WTC11 (cell line): ENCODE results near the gene PVALB.

Source experiments
- CREB1 ChIP-seq: sonication (generic); formaldehyde crosslinking; IDR thresholded peaks from 2 replicates; pipeline ENCODE4 v1.8.0; 2023; ENCODE audit warnings: mild to moderate bottlenecking, missing genetic modification reagents
- PRRX2 ChIP-seq: fragments of 250-450 bp; sonication (Bioruptor Pico); IDR thresholded peaks from 2 replicates; pipeline ENCODE4 v1.8.0; 2021; ENCODE audit warnings: mild to moderate bottlenecking
- SP1 ChIP-seq: sonication (generic); formaldehyde crosslinking; conservative IDR thresholded peaks from 2 replicates; pipeline ENCODE4 v1.8.1; 2022; ENCODE audit warnings: missing genetic modification reagents
- ZNF671 ChIP-seq: fragments of 250-450 bp; sonication (Bioruptor Pico); IDR thresholded peaks from 2 replicates; pipeline ENCODE4 v1.8.0; 2021; ENCODE audit warnings: mild to moderate bottlenecking
- TF ChIP-seq, protein P1 (sequence below): fragments of 200-600 bp; IDR thresholded peaks from 2 replicates; pipeline ENCODE4 v1.8.0; 2022; ENCODE audit warnings: antibody characterized with exemption
- TF ChIP-seq, protein P2 (sequence below): sonication (generic); formaldehyde crosslinking; IDR thresholded peaks from 2 replicates; pipeline ENCODE4 v1.8.1; 2023; ENCODE audit warnings: mild to moderate bottlenecking, missing genetic modification reagents, moderate library complexity
- TF ChIP-seq, protein P3 (sequence below): fragments of 250-450 bp; sonication (Bioruptor Pico); IDR thresholded peaks from 2 replicates; pipeline ENCODE4 v1.9.0; 2021; ENCODE audit warnings: mild to moderate bottlenecking, borderline replicate concordance
- TF ChIP-seq, protein P4 (sequence below): sonication (generic); formaldehyde crosslinking; conservative IDR thresholded peaks from 2 replicates; pipeline ENCODE4 v1.8.1; 2023; ENCODE audit warnings: mild to moderate bottlenecking, low read depth, missing genetic modification reagents, moderate library complexity
- TF ChIP-seq, protein P5 (sequence below): sonication (generic); formaldehyde crosslinking; IDR thresholded peaks from 2 replicates; pipeline ENCODE4 v1.8.0; 2022; ENCODE audit warnings: mild to moderate bottlenecking, missing genetic modification reagents
- TF ChIP-seq, protein P6 (sequence below): sonication (generic); formaldehyde crosslinking; IDR thresholded peaks from 2 replicates; pipeline ENCODE4 v1.8.0; 2022; ENCODE audit warnings: missing genetic modification reagents
- TF ChIP-seq, protein P7 (sequence below): sonication (generic); formaldehyde crosslinking; IDR thresholded peaks from 2 replicates; pipeline ENCODE4 v1.8.1; 2023; ENCODE audit warnings: mild to moderate bottlenecking, missing genetic modification reagents, moderate library complexity

DNA sequence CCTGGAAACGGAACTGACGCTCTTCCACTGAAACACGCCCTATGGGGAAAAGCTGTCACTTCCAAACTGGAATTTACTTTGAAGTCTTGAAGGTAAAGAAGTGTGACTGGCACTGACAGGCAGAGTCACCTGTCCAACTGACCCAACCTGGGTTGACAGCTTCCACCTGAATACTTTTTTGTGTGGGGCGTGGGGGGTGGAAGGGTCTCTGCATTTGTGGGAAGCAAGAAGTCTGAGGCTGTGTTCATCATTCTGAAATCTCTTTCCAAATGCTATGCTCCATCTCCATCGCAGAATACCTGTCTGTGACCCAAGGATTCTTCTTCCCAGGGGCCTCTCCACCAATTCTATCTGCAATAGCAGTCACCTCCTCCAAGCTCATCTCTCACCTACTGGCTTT, 48.7 kb downstream of the PVALB start:
- TF ChIP-seq, protein P1, sequence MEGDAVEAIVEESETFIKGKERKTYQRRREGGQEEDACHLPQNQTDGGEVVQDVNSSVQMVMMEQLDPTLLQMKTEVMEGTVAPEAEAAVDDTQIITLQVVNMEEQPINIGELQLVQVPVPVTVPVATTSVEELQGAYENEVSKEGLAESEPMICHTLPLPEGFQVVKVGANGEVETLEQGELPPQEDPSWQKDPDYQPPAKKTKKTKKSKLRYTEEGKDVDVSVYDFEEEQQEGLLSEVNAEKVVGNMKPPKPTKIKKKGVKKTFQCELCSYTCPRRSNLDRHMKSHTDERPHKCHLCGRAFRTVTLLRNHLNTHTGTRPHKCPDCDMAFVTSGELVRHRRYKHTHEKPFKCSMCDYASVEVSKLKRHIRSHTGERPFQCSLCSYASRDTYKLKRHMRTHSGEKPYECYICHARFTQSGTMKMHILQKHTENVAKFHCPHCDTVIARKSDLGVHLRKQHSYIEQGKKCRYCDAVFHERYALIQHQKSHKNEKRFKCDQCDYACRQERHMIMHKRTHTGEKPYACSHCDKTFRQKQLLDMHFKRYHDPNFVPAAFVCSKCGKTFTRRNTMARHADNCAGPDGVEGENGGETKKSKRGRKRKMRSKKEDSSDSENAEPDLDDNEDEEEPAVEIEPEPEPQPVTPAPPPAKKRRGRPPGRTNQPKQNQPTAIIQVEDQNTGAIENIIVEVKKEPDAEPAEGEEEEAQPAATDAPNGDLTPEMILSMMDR, result no peak
- TF ChIP-seq, protein P2, sequence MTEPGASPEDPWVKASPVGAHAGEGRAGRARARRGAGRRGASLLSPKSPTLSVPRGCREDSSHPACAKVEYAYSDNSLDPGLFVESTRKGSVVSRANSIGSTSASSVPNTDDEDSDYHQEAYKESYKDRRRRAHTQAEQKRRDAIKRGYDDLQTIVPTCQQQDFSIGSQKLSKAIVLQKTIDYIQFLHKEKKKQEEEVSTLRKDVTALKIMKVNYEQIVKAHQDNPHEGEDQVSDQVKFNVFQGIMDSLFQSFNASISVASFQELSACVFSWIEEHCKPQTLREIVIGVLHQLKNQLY (CRISPR knock-in tag), result no peak
- TF ChIP-seq, protein P3, sequence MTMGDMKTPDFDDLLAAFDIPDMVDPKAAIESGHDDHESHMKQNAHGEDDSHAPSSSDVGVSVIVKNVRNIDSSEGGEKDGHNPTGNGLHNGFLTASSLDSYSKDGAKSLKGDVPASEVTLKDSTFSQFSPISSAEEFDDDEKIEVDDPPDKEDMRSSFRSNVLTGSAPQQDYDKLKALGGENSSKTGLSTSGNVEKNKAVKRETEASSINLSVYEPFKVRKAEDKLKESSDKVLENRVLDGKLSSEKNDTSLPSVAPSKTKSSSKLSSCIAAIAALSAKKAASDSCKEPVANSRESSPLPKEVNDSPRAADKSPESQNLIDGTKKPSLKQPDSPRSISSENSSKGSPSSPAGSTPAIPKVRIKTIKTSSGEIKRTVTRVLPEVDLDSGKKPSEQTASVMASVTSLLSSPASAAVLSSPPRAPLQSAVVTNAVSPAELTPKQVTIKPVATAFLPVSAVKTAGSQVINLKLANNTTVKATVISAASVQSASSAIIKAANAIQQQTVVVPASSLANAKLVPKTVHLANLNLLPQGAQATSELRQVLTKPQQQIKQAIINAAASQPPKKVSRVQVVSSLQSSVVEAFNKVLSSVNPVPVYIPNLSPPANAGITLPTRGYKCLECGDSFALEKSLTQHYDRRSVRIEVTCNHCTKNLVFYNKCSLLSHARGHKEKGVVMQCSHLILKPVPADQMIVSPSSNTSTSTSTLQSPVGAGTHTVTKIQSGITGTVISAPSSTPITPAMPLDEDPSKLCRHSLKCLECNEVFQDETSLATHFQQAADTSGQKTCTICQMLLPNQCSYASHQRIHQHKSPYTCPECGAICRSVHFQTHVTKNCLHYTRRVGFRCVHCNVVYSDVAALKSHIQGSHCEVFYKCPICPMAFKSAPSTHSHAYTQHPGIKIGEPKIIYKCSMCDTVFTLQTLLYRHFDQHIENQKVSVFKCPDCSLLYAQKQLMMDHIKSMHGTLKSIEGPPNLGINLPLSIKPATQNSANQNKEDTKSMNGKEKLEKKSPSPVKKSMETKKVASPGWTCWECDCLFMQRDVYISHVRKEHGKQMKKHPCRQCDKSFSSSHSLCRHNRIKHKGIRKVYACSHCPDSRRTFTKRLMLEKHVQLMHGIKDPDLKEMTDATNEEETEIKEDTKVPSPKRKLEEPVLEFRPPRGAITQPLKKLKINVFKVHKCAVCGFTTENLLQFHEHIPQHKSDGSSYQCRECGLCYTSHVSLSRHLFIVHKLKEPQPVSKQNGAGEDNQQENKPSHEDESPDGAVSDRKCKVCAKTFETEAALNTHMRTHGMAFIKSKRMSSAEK, result no peak
- no peak for TF ChIP-seq SP1 (CRISPR knock-in tag)
- TF ChIP-seq, protein P4, sequence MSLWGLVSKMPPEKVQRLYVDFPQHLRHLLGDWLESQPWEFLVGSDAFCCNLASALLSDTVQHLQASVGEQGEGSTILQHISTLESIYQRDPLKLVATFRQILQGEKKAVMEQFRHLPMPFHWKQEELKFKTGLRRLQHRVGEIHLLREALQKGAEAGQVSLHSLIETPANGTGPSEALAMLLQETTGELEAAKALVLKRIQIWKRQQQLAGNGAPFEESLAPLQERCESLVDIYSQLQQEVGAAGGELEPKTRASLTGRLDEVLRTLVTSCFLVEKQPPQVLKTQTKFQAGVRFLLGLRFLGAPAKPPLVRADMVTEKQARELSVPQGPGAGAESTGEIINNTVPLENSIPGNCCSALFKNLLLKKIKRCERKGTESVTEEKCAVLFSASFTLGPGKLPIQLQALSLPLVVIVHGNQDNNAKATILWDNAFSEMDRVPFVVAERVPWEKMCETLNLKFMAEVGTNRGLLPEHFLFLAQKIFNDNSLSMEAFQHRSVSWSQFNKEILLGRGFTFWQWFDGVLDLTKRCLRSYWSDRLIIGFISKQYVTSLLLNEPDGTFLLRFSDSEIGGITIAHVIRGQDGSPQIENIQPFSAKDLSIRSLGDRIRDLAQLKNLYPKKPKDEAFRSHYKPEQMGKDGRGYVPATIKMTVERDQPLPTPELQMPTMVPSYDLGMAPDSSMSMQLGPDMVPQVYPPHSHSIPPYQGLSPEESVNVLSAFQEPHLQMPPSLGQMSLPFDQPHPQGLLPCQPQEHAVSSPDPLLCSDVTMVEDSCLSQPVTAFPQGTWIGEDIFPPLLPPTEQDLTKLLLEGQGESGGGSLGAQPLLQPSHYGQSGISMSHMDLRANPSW (CRISPR knock-in tag), result no peak
- TF ChIP-seq CREB1, result no peak
- TF ChIP-seq, protein P5, sequence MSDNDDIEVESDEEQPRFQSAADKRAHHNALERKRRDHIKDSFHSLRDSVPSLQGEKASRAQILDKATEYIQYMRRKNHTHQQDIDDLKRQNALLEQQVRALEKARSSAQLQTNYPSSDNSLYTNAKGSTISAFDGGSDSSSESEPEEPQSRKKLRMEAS (CRISPR knock-in tag), result no peak
- TF ChIP-seq, protein P6, sequence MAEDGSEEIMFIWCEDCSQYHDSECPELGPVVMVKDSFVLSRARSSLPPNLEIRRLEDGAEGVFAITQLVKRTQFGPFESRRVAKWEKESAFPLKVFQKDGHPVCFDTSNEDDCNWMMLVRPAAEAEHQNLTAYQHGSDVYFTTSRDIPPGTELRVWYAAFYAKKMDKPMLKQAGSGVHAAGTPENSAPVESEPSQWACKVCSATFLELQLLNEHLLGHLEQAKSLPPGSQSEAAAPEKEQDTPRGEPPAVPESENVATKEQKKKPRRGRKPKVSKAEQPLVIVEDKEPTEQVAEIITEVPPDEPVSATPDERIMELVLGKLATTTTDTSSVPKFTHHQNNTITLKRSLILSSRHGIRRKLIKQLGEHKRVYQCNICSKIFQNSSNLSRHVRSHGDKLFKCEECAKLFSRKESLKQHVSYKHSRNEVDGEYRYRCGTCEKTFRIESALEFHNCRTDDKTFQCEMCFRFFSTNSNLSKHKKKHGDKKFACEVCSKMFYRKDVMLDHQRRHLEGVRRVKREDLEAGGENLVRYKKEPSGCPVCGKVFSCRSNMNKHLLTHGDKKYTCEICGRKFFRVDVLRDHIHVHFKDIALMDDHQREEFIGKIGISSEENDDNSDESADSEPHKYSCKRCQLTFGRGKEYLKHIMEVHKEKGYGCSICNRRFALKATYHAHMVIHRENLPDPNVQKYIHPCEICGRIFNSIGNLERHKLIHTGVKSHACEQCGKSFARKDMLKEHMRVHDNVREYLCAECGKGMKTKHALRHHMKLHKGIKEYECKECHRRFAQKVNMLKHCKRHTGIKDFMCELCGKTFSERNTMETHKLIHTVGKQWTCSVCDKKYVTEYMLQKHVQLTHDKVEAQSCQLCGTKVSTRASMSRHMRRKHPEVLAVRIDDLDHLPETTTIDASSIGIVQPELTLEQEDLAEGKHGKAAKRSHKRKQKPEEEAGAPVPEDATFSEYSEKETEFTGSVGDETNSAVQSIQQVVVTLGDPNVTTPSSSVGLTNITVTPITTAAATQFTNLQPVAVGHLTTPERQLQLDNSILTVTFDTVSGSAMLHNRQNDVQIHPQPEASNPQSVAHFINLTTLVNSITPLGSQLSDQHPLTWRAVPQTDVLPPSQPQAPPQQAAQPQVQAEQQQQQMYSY (CRISPR knock-in tag), result no peak
- no peak for TF ChIP-seq PRRX2 (CRISPR knock-in tag)
- TF ChIP-seq, protein P7, sequence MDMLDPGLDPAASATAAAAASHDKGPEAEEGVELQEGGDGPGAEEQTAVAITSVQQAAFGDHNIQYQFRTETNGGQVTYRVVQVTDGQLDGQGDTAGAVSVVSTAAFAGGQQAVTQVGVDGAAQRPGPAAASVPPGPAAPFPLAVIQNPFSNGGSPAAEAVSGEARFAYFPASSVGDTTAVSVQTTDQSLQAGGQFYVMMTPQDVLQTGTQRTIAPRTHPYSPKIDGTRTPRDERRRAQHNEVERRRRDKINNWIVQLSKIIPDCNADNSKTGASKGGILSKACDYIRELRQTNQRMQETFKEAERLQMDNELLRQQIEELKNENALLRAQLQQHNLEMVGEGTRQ, result no peak
- TF ChIP-seq ZNF671, result no peak
